HCT116 (cell line): ENCODE data around the gene FBXW8. TPM values are rescaled to one million over a fixed set of nuclear protein-coding genes. Genes with fewer than 3 reads are reported as not detected.

Source experiments
- ATAC-seq: fragments of 200-7000 bp; cut with Tn5 transposase; 2 replicates; pipeline ENCODE4 v1.9.1; 2020; ENCODE audit warnings: mild to moderate bottlenecking, moderate library complexity
- BruUV-seq: library from RNA; stranded (reverse); fragments of 400-500 nt; replicated peaks from 2 replicates; lab custom pipeline; 2021; lab: Mats Ljungman, UMichigan
- CTCF ChIA-PET: fragments of 300-600 bp; sonication (Branson Sonifier 250); formaldehyde crosslinking; loops from one replicate; lab custom pipeline; 2021; ENCODE audit warnings: antibody characterized with exemption; lab: Charles Lee
- POLR2A ChIA-PET: fragments of 300-600, 350-600 bp; sonication (Branson Sonifier 250); formaldehyde crosslinking; loops from one replicate; lab custom pipeline; 2021; ENCODE audit warnings: antibody characterized with exemption; lab: Charles Lee
- RAD21 ChIA-PET, 2 experiments: fragments of 300-600 bp; sonication (Branson Sonifier 250); formaldehyde crosslinking; loops; one replicate each; lab custom pipeline; 2023; ENCODE audit warnings: low total read pairs in 2 of 2; ENCODE audit not compliant: uncharacterized antibody in 2 of 2, unreplicated experiment in 2 of 2, low non-redundant PET in 1 of 2; lab: Charles Lee
- DNase-seq: peaks from one replicate; pipeline ENCODE4 v3.0.0-alpha.2; 2010; ENCODE audit warnings: low read depth, low spot score
- H2AFZ ChIP-seq: fragments of 200-600 bp; shearing (Covaris generic), sonication (generic); 2 replicates; pipeline ENCODE4 v1.6.1; 2017; ENCODE audit warnings: low read depth, mixed run types, mixed read lengths, antibody characterized with exemption, low read length; ENCODE audit not compliant: poor library complexity, severe bottlenecking
- H3K27ac ChIP-seq: 2 replicates; pipeline ENCODE4 v1.5.1; 2012; ENCODE audit warnings: low read depth, low read length
- H3K27me3 ChIP-seq: fragments of 200-600 bp; sonication (generic); 2 replicates; pipeline ENCODE4 v1.6.1; 2016; ENCODE audit warnings: mixed run types, low read length, mixed read lengths; ENCODE audit not compliant: insufficient read depth
- H3K36me3 ChIP-seq, 2 experiments: fragments of 200-500 bp in 1 of 2; fragments of 200-600 bp in 1 of 2; sonication (Bioruptor generic) in 1 of 2; sonication (generic) in 1 of 2; 2 replicates each; pipeline versions ENCODE4 v1.5.1 to v1.6.1; 2014 to 2016; ENCODE audit warnings: low read length in 2 of 2, inconsistent platforms in 1 of 2, mixed read lengths in 1 of 2, mixed run types in 1 of 2; ENCODE audit not compliant: insufficient read depth in 2 of 2, control insufficient read depth in 1 of 2
- H3K4me1 ChIP-seq, 2 experiments: fragments of 200-600 bp in 1 of 2; sonication (generic) in 1 of 2; 2 replicates each; pipeline versions ENCODE4 v1.5.1 to v1.6.1; 2012 to 2017; ENCODE audit warnings: low read length in 2 of 2, inconsistent platforms in 1 of 2, mild to moderate bottlenecking in 1 of 2, mixed read lengths in 1 of 2, mixed run types in 1 of 2, moderate library complexity in 1 of 2; ENCODE audit not compliant: insufficient read depth in 2 of 2, control insufficient read depth in 1 of 2
- H3K4me2 ChIP-seq: fragments of 200-600 bp; sonication (generic); 2 replicates; pipeline ENCODE4 v1.6.1; 2017; ENCODE audit warnings: mixed run types, low read length, mixed read lengths
- H3K4me3 ChIP-seq, 2 experiments: fragments of 200-600 bp in 1 of 2; sonication (generic) in 1 of 2; replicated peaks in 1 of 2; 2 replicates each; pipeline ENCODE4 v1.5.1; 2011 to 2016; ENCODE audit warnings: low read length in 2 of 2, control low read depth in 1 of 2, low read depth in 1 of 2, mild to moderate bottlenecking in 1 of 2, mixed read lengths in 1 of 2, mixed run types in 1 of 2
- H3K79me2 ChIP-seq: fragments of 200-600 bp; sonication (generic); 2 replicates; pipeline ENCODE4 v1.6.1; 2017; ENCODE audit warnings: mild to moderate bottlenecking, mixed run types, low read length, moderate library complexity, mixed read lengths; ENCODE audit not compliant: insufficient read depth
- H3K9ac ChIP-seq: fragments of 200-600 bp; sonication (generic); 2 replicates; pipeline ENCODE4 v1.6.1; 2016; ENCODE audit warnings: low read length, mixed read lengths
- H3K9me2 ChIP-seq: fragments of 200-600 bp; sonication (generic), shearing (Covaris generic); 2 replicates; pipeline ENCODE4 v1.6.1; 2017; ENCODE audit warnings: mixed run types, mild to moderate bottlenecking, moderate library complexity; ENCODE audit not compliant: insufficient read depth
- H3K9me3 ChIP-seq, 2 experiments: fragments of 200-500 bp in 1 of 2; fragments of 200-600 bp in 1 of 2; sonication (Bioruptor generic) in 1 of 2; sonication (generic) in 1 of 2; 2 replicates each; pipeline ENCODE4 v1.6.1; 2014 to 2017; ENCODE audit warnings: low read length in 2 of 2, mixed read lengths in 2 of 2, inconsistent platforms in 1 of 2, low read depth in 1 of 2, mild to moderate bottlenecking in 1 of 2, mixed run types in 1 of 2, moderate library complexity in 1 of 2; ENCODE audit not compliant: control insufficient read depth in 1 of 2, insufficient read depth in 1 of 2
- H4K20me1 ChIP-seq: fragments of 200-600 bp; sonication (generic), shearing (Covaris generic); 2 replicates; pipeline ENCODE4 v1.6.1; 2017; ENCODE audit warnings: mixed run types, mild to moderate bottlenecking, moderate library complexity; ENCODE audit not compliant: insufficient read depth
- CBX3 ChIP-seq: IDR thresholded peaks from 2 replicates; pipeline ENCODE4 v1.6.1; 2012; ENCODE audit warnings: low read depth
- CEBPB ChIP-seq: IDR thresholded peaks from 2 replicates; pipeline ENCODE4 v1.6.1; 2012; ENCODE audit warnings: low read depth
- ELF1 ChIP-seq: IDR thresholded peaks from 2 replicates; pipeline ENCODE4 v1.6.1; 2012; ENCODE audit warnings: low read depth, borderline replicate concordance
- EZH2 ChIP-seq: fragments of 200-600 bp; sonication (generic); IDR thresholded peaks from 2 replicates; pipeline ENCODE4 v1.6.1; 2017; ENCODE audit warnings: antibody characterized with exemption, mixed run types
- EZH2phosphoT487 ChIP-seq: fragments of 200-600 bp; IDR thresholded peaks from 2 replicates; pipeline ENCODE4 v1.6.1; 2018; ENCODE audit warnings: antibody characterized with exemption, borderline replicate concordance
- FOSL1 ChIP-seq: IDR thresholded peaks from 2 replicates; pipeline ENCODE4 v1.6.1; 2012; ENCODE audit warnings: low read depth
- JUND ChIP-seq: IDR thresholded peaks from 2 replicates; pipeline ENCODE4 v1.6.1; 2012
- POLR2A ChIP-seq: IDR thresholded peaks from 2 replicates; pipeline ENCODE4 v1.7.0; 2011; ENCODE audit warnings: borderline replicate concordance; ENCODE audit not compliant: insufficient read depth, insufficient read length; ENCODE audit errors: extremely low read depth
- POLR2AphosphoS5 ChIP-seq: IDR thresholded peaks from 2 replicates; pipeline ENCODE4 v1.6.1; 2011; ENCODE audit warnings: mild to moderate bottlenecking, low read depth, low read length, moderate library complexity
- RAD21 ChIP-seq: IDR thresholded peaks from 2 replicates; pipeline ENCODE4 v1.6.1; 2012; ENCODE audit warnings: low read depth, mild to moderate bottlenecking
- SIN3A ChIP-seq: IDR thresholded peaks from 2 replicates; pipeline ENCODE4 v1.6.1; 2012; ENCODE audit warnings: low read depth
- SP1 ChIP-seq: IDR thresholded peaks from 2 replicates; pipeline ENCODE4 v1.6.1; 2012; ENCODE audit warnings: low read depth
- SRF ChIP-seq: IDR thresholded peaks from 2 replicates; pipeline ENCODE4 v1.6.1; 2012; ENCODE audit warnings: low read depth
- TCF7L2 ChIP-seq: IDR thresholded peaks from 2 replicates; pipeline ENCODE4 v1.7.0; 2011; ENCODE audit warnings: borderline replicate concordance, inconsistent platforms; ENCODE audit not compliant: insufficient read depth, insufficient read length; ENCODE audit errors: extremely low read depth
- YY1 ChIP-seq: IDR thresholded peaks from 2 replicates; pipeline ENCODE4 v1.6.1; 2011; ENCODE audit warnings: low read length, low read depth, moderate library complexity, mild to moderate bottlenecking; ENCODE audit not compliant: insufficient replicate concordance; ENCODE audit errors: extremely low read depth
- ZBTB33 ChIP-seq: IDR thresholded peaks from 2 replicates; pipeline ENCODE4 v1.6.1; 2011; ENCODE audit warnings: mild to moderate bottlenecking, low read length, moderate library complexity; ENCODE audit not compliant: insufficient replicate concordance; ENCODE audit errors: extremely low read depth
- ZFX ChIP-seq: fragments of 450-650 bp; IDR thresholded peaks from 2 replicates; pipeline ENCODE4 v1.6.1; 2017
- ZNF274 ChIP-seq: fragments of 200-500 bp; sonication (Bioruptor generic); IDR thresholded peaks from 2 replicates; pipeline ENCODE4 v1.6.1; 2014; ENCODE audit warnings: mild to moderate bottlenecking, low read depth, low read length, inconsistent platforms
- intact Hi-C: fragments of 100-400 bp; cut with micrococcal nuclease; formaldehyde crosslinking; loops from 2 replicates; pipeline ENCODE4 v1.10.0; 2022
- total RNA-seq: library from RNA; stranded (reverse); gene quantifications from one replicate; pipeline ENCODE4 v1.2.1, GENCODE V29; 2021; ENCODE audit not compliant: unreplicated experiment

FBXW8 gene
- total RNA-seq, 1 experiment from 2014 or later: 14.6 TPM

- no peaks in the 10 kb centered on the region for H3K4me1 ChIP-seq
- no peak overlapping the region for H3K4me2 ChIP-seq
- peaks cover 0 to 3% of the 10 kb centered on the region in 2 experiments; a peak in 1 of 4 replicates for H3K36me3 ChIP-seq
- ATAC-seq (no peak), DNase-seq (no peak)
- intact Hi-C loops: no loop called here
- H3K9me2 ChIP-seq: no peaks in the 10 kb centered on the region
- no peak overlapping the region for H2AFZ ChIP-seq
- no peak overlapping the region for H3K9ac ChIP-seq
- H3K4me3 ChIP-seq: no peak overlapping the region
- H3K27ac ChIP-seq: no peak overlapping the region
- H4K20me1 ChIP-seq: no peaks in the 10 kb centered on the region
- CTCF ChIA-PET: interaction anchor here (1.5 kb wide), 1 partner anchor 319 kb away, joined by 4 read pairs; no protein-coding TSS in a partner anchor
- no peak for TF ChIP-seq ZFX
- no peak for TF ChIP-seq SIN3A
- no peak for TF ChIP-seq ELF1
- no peak for TF ChIP-seq SRF
- no peak for TF ChIP-seq FOSL1
- no peak for TF ChIP-seq CBX3
- no peaks in the 10 kb centered on the region for H3K79me2 ChIP-seq
- H3K27me3 ChIP-seq: no peaks in the 10 kb centered on the region
- BruUV-seq: no TSS peak
- H3K9me3 ChIP-seq: no peaks in the 10 kb centered on the region
- POLR2A ChIA-PET: no interaction called here
- RAD21 ChIA-PET: no interaction called here
Measured at GRCh38 chr12:117022465-117022864, 111.7 kb downstream of the FBXW8 start.

- intact Hi-C loops: loop anchor here (2.0 kb wide), 1 partner anchor 321 kb away; no protein-coding TSS in a partner anchor
- Histone ChIP-seq H3K4me2 (no peak overlapping the region), H3K36me3 (peaks cover 0 to 3% of the 10 kb centered on the region in 2 experiments; a peak in 1 of 4 replicates), H3K9me3 (no peaks in the 10 kb centered on the region), H3K4me3 (no peak overlapping the region), H3K9ac (no peak overlapping the region), H3K27me3 (no peaks in the 10 kb centered on the region), H3K4me1 (no peaks in the 10 kb centered on the region), H2AFZ (no peak overlapping the region), H3K9me2 (no peaks in the 10 kb centered on the region), H3K79me2 (no peaks in the 10 kb centered on the region), H4K20me1 (no peaks in the 10 kb centered on the region), H3K27ac (no peak overlapping the region)
- no TSS peak for BruUV-seq
- no peak for ATAC-seq
- CTCF ChIA-PET: interaction anchor here (0.8 to 1.0 kb wide), 2 partner anchors 96 to 98 kb away, joined by 3 to 4 read pairs; no protein-coding TSS in a partner anchor
- POLR2A ChIA-PET: no interaction called here
- RAD21 ChIA-PET: no interaction called here
- DNase-seq: no peak
- TF ChIP-seq FOSL1: no peak
- no peak for TF ChIP-seq TCF7L2
- no peak for TF ChIP-seq SIN3A
- no peak for TF ChIP-seq JUND
- TF ChIP-seq POLR2AphosphoS5: no peak
- TF ChIP-seq CBX3: no peak
- TF ChIP-seq SRF: no peak
- TF ChIP-seq ZNF274: no peak
- TF ChIP-seq ZBTB33: no peak
- no peak for TF ChIP-seq SP1
- no peak for TF ChIP-seq ELF1
- TF ChIP-seq YY1: no peak
- TF ChIP-seq RAD21: no peak
- TF ChIP-seq POLR2A: no peak
- no peak for TF ChIP-seq CEBPB
- no peak for TF ChIP-seq EZH2phosphoT487
- TF ChIP-seq EZH2: no peak
- TF ChIP-seq ZFX: no peak
Measured at GRCh38 chr12:117023998-117024960, 113.5 kb downstream of the FBXW8 start.
